PC-9 (cell line): ENCODE measurements around the gene UPF2.

Experiments
- EZH2 ChIP-seq: fragments of 200-600 bp; sonication (generic); IDR thresholded peaks from 2 replicates; pipeline ENCODE4 v1.8.0; 2017; ENCODE audit warnings: antibody characterized with exemption, low read depth
- TF ChIP-seq, protein P1 (sequence below): fragments of 200-600 bp; sonication (generic); conservative IDR thresholded peaks from 2 replicates; pipeline ENCODE4 v1.6.1; 2017; ENCODE audit warnings: mixed run types, antibody characterized with exemption, mild to moderate bottlenecking, moderate library complexity

DNA sequence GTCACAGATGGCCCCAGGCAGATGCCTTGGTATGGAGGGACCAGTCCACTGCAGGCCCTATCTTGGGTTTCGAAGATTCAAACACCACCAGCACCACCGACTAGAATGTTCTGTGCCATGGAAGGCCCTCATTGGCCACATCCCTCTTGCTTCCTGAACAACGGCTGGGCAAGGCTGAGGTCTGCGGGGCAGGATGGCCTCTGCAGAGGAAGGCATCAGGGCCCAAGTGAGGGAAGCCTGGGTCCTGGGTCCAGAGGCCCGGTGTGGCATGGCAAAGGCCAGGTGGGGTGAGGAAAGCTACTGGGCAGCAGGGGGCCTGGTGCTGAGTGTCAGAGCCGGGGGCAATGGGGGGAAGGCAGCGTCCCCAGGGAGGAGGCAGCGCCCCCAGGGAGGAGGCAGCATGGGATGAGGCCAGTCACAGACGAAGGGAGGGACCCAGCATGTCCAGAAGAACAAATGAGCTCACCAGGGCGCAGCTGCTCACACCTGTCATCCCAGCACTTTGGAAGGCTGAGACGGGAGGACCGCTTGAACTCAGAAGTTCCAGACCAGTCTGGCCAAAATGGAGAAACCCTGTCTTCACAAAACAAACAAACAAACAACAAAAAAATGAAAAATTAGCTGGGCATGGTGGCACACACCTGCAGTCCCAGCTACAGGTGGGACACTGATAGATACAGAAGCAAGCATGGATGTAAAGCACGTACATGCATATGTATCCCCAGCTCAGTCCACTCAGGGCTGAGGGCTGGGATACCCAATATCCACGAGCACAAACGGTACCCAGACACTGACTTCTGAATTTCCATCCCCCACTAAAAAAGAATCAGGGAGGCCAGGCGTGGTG lies 155.0 kb downstream of the UPF2 start:
- TF ChIP-seq, protein P1, sequence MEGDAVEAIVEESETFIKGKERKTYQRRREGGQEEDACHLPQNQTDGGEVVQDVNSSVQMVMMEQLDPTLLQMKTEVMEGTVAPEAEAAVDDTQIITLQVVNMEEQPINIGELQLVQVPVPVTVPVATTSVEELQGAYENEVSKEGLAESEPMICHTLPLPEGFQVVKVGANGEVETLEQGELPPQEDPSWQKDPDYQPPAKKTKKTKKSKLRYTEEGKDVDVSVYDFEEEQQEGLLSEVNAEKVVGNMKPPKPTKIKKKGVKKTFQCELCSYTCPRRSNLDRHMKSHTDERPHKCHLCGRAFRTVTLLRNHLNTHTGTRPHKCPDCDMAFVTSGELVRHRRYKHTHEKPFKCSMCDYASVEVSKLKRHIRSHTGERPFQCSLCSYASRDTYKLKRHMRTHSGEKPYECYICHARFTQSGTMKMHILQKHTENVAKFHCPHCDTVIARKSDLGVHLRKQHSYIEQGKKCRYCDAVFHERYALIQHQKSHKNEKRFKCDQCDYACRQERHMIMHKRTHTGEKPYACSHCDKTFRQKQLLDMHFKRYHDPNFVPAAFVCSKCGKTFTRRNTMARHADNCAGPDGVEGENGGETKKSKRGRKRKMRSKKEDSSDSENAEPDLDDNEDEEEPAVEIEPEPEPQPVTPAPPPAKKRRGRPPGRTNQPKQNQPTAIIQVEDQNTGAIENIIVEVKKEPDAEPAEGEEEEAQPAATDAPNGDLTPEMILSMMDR: no peak
- TF ChIP-seq EZH2: no peak
